ENCODE results near the gene WWOX.

WWOX gene

DNA sequence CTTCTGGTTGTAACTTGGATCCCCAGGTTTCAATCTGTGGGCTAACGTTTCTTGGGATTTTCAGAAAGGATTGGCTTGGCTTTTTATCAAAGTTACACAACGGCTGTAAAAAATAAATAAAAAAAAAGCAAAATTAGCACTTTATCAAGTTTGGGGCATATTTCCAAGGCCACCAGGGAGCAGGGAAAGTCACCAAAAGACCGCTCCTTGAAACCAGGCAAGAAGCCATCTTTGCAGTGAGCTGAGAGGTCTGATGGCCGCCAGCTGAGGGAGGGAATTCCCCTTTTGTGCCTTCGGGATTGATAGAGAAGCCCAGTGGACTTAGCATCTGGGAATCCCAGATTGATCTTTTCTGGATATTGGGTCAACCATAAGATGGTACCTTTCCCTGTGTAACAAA, 192.2 kb downstream of the WWOX start:
- in situ Hi-C loops (cut with MboI; ENCODE audit: low sequenced_read_pairs): no loop called here

DNA sequence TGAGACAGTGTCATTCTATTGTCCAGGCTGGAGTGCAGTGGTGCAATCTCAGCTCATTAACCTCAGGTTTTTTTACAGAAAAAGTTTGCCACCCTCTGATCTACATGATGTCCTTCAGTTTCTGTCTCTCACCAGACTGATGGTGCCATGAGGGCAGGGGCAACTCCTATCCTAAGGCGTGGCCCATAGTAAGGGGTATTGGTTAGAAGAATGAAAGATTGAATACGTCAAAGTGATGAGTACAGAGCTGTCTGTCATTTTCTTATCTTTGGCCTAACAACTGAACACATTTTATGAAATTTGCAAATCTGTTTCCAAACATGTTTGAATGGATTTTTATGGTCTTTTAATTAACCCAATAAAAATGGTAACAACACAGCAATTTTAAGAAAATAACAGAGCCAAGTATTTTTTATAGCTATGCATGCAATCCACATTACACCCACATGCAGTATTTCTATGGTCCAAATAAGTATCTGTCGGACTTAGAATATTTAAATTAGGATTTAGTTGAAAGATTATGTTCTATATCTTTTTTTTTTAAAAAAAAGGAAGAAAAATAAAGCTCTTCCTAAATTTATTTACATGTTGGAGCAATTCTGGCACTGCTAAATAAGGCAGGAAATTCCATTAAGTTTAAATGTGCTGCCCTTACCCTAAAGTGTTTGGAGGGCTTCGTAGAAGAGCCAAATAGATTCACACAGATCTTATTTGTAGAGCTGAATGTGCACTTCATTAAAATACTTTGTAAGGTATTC, 192.8 kb downstream of the WWOX start:
- in situ Hi-C loops (cut with MboI; ENCODE audit: low sequenced_read_pairs): no loop called here

DNA sequence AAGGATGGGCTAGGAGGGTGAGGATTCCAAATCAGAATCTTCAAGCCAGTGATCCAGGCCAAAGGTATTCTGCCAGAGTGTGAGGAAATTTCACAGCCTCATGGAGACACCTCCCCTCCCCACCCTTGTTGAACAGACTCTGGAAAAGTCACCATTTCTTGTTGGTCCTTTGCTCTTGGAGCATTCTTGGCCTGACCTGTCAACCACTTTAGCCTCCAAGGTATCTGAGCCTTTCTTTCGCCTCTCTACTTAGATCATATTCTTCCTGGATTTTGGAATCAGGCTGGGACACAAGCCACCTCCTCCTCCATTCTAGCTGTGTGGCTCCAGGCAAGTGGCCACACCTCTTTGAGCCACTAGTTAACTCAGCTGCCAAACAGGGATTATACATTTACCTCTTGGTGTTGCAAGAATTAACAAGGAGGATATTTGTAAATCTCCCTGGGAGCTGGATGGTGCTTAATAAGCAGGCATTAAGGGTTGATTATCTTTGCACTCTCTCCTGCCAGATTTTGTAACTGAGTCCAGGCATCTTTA, 193.5 kb downstream of the WWOX start:
- in situ Hi-C loops (cut with MboI; ENCODE audit: low sequenced_read_pairs): no loop called here

DNA sequence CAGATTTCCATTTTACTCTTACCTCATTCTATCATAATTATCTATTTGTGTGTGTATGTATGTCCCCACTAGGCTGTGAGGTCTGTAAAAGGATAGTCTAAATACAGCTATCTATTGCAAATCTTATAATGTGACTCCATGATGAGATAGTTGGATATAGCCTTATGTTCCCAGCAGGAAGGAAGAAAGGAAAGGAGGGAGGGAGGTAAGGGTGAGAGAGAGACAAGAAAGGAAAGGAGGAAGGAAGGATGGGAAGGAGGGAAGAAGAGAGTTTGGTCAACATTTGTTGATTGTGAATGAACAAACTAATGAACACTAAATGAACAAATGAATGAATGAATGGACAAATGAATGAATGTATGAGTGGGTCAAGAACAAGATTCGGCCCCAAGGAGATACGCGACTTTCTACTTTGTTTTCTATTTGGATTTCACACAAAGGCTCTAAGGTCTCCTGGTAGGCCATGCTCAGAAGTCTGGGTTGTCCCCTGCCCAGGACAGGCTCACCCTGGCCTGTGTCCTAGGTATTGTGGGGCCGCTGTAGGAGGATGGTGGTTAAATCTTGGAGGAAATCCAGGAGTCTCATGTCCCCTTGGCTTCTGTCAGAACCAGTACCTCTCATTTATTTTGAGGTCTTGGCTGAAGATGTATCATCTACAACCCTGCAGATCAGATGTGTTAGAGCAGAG, 195.2 kb downstream of the WWOX start:
- in situ Hi-C loops (cut with MboI; ENCODE audit: low sequenced_read_pairs): no loop called here

DNA sequence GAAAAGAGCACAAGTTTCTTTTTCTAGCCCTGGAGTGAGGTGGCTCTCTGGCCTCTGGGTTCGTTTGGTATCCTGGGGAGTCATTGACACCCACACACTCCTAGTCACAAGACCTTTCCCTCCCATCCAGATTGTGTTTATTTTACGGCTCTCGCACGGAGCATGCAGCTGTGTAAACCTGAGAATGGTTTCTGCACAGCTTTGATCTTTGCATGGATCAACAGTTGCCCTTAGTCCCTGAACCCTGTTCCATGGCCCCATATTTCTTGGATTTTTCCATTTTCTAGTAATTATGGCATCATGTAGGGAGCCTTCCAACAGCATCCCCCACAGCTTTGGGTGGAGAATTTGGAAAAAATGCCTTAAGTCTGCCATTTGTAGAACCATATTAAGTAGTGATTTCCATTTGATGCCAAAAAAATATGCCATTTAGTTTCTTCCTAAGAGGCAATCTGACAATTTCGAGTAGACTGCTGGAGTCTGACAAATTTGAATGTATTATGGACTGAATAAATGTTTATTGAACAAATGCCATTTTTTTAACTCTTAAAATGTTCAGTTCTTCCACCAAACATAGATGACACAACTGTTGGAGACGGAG, 197.7 kb downstream of the WWOX start:
- in situ Hi-C loops (cut with MboI; ENCODE audit: low sequenced_read_pairs): no loop called here

DNA sequence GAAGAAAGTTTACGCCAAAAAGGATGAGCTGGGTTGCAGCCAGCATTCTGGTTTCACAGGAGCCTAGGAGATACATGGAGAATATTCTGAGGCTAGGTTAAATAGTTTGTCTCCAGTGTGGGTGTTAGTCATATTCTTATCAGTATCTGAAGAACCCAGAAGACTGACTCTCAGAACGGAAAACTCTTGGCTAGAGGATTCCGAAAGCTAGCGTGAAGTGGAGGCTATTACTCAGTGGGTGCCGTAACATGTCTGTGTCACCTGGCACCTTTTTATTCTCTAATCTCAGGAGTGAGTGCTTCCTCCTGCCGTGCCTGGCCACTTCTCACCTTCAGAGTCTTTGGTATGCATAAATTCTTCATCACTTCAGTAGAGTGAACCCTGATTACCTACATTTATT, 199.5 kb downstream of the WWOX start:
- in situ Hi-C loops (cut with MboI; ENCODE audit: low sequenced_read_pairs): no loop called here

DNA sequence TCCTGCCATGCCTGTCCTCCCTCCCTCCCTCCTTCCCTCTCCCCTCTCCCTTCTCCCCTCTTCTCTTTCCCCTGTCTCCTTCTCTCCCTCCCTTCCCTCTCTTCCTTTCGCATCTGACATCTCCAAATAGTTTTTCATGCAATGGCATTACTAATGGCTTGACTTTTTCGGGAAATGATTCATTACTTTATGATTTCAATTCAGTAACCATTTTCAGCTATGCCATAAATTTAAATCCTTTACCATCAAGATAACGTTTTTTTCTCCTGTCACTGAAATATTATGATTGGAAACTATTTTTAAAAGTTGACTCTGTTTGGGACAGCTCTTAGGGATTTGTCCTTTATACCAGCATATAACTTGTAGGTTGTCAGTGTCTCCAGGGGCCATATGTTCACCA, 201.0 kb downstream of the WWOX start:
- in situ Hi-C loops (cut with MboI; ENCODE audit: low sequenced_read_pairs): no loop called here

DNA sequence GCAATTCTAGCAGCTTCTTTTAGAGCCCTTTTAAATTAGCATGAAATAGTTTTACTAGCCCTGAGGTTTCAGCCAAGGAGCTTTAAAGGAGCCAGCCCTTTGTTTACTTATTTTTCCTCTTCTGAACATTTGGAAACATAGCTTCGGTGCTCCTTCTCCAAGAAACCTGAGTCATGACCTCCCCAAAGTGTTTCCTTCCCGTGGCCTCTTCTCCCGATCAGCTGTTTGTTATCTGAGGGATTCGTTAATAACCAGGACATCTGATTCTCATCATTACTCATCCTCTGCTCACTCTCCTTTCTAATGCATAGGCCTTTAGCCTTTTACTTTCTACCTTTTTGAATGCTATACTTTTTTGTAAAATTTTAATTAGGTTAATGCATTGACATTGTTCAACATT, 204.5 kb downstream of the WWOX start:
- in situ Hi-C loops (cut with MboI; ENCODE audit: low sequenced_read_pairs): no loop called here

DNA sequence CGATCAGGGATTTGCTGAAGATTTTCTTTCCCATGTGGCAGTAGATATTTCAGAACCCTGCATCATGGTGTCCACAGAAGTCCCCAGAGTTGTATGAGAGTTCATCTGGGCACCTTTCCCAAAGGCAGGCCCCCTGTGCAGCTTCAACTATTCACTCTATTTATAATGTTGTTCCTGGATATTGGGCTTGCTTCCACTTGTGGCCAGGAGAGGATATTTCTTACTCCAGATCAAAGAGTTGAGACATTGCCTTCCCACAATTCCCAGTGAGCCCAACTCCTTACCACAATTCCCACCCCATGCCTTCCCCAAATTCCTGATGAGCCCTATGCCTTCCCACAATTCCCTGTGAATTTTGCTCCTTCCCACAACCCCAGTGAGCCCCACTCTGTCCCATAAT, 206.9 kb downstream of the WWOX start:
- in situ Hi-C loops (cut with MboI; ENCODE audit: low sequenced_read_pairs): no loop called here

DNA sequence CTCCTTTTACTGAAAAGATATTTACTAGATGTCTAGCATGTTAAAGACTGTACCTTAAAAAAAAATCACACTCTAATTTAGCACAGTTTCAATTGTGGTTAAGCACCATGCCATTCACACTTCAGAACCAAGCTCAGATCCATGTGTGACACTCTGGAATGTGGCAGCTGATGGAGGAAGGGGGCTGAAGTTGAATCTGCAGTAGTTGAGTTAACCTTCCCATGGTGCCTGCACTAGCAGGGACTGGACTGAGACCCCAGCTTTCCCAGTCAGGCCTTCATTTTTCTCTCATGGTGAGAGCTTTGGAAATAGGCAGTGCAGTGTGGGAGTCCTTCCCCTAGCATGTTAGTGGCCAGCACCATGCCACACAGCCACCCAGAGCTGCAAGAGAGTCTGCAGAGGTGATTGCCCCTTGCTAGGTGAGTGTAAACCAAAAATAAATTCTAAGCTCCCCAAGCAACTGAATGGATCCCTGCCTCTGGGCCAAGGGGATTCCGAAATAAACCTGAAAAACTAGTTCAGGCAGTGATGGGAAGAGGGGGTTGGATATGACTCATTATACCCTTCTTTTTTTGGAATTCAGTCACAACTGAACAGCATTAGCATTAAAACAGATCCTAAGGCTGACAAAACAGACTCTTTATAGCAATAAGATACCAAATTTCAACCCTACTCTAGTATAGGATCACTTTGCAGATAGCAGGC, 208.5 kb downstream of the WWOX start:
- in situ Hi-C loops (cut with MboI; ENCODE audit: low sequenced_read_pairs): no loop called here

DNA sequence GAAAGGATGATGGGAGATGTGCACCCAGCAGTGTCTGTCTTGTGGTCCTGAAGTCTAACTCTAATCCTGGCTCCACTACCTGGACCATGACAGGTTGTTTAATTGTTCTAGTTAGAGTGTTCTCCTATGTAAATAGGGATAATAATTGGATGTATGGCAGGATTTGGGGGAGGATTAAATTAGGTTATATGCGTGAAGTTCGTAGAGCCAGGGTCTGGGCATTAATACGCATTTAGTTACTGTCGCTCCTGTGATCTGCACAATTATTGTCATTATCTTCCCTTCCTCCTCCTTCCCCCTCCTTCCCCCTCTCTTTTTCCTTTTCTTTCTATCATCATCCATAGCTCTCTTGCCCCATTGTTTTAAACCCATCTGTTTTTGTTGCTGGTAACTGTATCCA, 210.3 kb downstream of the WWOX start:
- in situ Hi-C loops (cut with MboI; ENCODE audit: low sequenced_read_pairs): no loop called here

DNA sequence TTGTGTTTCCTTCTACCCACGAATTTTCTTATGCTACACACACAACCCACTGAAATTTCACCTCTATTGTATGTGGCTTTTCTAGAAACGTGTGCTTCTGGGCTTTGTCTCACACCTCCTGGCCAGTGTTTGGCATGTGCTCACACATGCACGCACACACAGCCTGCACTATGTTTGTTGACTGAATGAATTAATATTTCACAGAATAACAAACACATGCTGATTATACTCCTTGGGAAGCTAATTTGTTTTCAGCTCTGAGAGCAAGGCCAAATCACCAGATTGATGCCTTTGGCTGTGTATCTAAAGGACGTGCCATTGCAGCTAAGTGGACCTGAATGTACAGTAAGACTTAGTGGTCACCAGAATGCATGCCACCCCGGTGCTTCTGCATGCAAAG, 210.7 kb downstream of the WWOX start:
- in situ Hi-C loops (cut with MboI; ENCODE audit: low sequenced_read_pairs): no loop called here

DNA sequence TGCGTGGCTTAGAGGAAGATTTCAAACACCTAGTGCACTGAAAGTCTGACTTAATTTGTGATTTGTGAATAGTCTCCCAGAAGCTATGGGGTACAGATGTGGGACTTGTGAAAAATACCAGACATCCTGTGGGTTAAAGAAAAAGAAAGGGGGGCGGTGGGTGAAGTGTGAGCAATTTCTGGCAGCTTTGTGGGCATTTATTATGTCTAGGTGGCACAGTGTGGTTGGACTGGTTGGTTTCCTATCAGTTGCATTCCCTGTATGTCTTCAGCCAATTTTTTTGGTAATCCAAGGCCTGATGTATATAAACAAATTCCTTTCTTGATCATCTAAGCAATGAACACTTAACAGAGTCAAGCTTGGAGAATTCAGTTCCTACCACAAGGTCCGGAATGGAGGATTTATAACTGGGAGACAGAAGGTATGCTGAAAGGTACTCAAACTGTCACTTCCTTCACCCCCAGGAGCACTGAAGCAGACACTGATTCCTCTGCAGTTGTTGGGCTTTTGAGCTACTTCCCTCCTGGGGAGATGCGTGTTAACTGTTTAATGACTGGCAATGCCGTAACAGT, 211.6 kb downstream of the WWOX start:
- in situ Hi-C loops (cut with MboI; ENCODE audit: low sequenced_read_pairs): no loop called here

DNA sequence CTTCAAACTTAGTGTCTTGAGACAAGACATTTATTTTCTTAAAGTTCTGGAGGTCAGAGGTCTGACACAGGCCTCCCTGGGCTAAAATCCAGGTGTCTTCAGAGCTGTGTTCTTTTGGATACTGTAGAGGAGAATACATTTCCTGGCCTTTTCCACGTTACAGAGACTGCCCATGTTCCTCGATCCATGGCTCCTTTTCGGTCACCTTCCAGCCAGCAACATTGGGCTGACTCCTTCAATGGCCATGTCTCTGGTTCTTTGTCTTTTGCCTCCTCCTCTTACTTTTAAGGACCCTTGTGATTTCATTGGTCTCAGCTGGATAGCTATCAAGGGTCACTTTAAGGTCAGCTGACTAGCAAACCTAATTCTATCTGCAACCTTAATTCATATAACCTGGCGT, 212.4 kb downstream of the WWOX start:
- in situ Hi-C loops (cut with MboI; ENCODE audit: low sequenced_read_pairs): no loop called here

DNA sequence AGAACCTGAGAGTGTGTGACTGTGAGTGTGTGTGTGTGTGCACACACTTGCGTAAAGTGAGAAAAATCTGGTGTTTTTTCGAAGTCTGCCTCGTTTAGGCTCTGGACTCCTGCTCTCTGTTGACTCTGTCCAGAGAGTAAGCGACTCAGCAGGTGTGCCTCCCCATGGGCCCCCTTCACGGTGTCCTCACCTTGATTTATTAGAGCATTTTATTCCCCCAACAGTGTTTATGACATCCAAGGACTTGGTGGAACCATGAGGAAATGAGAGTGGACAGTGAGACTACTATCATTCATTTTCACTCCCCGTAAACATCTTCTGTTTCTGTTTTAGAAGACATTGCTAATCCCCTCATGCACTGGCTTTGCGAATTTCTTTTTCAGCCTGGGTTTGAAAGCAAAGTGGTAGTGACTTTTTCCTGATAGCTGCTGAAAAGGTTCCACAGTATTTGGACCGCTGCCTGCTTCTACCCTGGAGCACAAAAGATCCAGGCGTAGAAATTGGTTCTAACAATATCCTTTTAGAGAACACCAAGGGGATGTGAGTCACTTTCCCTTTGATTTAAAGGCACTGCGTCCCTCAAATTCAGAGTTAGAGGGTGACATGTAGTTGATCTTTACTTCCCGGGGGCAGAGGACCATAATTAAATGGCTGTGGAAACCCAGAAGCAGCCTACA, 218.2 kb downstream of the WWOX start:
- in situ Hi-C loops (cut with MboI; ENCODE audit: low sequenced_read_pairs): no loop called here

DNA sequence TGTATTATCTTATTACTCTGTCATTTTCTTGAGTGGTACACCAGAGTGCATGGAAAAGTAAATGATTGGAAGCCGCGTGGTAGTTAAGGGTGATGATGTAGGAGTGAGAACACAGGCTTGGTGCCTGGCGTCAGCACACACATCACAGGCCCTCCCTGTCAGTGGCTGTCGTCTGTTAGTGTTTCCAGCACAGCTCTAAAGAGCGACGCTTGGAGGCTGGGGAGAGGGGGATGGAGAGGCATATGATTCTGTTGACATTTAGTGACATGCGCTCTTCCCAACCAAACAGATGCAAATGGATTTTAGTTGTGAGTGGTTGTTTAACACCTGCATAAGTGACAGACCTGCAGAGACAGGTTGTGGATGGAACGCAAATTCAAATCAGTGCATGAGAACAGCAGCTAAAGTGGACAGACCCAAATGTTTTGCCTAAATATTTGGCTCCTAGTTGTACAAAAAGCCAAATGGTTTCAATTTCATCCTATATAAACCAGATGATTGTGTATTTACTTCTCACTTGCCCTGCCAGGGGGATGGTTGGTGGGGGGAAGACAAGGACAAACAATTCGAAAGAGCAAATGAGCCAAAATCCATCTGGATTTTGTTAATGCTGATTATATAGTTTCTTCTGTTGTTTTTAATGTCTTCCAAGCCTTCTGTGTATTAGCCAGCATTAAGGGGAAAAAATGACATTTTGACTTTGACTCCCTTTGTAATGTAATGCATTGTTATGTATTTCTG, 222.3 kb downstream of the WWOX start:
- in situ Hi-C loops (cut with MboI; ENCODE audit: low sequenced_read_pairs): no loop called here

DNA sequence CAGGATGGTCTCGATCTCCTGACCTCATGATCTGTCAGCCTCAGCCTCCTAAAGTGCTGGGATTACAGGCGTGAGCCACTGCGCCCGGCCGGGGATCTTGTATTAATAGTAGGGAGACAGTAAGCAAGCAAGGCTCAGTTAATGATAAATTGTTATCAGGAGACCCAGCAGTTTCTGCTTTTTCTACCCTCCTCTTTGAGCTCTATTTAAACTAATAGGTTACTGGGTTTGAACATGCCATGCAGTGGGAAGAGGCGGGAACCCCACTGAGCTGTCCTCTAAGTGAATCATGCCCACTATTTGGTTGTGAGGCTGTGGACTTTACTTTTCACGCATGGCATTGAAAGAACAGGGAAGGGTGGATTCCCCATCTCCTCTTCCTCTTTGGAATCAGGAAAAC, 223.9 kb downstream of the WWOX start:
- in situ Hi-C loops (cut with MboI; ENCODE audit: low sequenced_read_pairs): no loop called here

DNA sequence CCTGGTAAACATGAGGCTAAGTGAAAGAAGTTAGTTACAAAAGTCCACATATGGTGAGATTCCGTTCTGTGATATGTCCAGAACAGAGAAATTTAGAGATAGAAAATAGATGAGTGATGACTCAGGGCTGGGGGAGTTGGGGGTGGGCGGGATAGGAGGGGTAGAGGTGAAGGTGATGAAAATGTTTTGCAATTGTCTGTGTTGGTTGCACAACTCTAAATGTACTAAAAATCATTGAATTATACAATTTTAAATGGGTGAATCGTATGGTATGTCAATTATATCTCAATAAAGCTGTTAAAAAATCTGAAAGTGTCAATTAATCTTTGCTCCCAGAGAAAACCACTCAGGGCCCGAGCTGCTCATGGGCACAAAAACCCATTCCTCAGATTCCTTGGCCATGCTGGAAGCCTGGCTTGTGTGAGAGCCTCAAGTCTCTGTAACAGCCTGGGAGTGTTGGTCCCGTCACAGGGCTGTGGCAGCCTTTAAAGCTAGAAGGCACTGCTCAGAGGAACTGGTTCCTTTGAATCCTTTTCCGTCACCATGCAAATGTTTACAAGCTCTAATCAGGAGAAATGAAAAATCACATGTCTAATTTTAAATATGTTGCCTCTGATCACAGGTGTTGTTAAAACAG, 225.3 kb downstream of the WWOX start:
- in situ Hi-C loops (cut with MboI; ENCODE audit: low sequenced_read_pairs): no loop called here

Measured in HL-60/S4 (cell line).